Upper lobe of right lung (tissue), 1 donor: Measurements from ENCODE around the gene PRRC2A. TPM values are rescaled to one million over a fixed set of nuclear protein-coding genes. Genes with fewer than 3 reads are reported as not detected.
A peak's percentile ranks its signal among the peaks of the same experiment; 100 is the strongest.

Experiments
- ATAC-seq: fragments of 200-7000 bp; cut with Tn5 transposase; one replicate; pipeline ENCODE4 v1.9.1; 2020; ENCODE audit warnings: mild to moderate bottlenecking, moderate library complexity
- DNase-seq: peaks from one replicate; pipeline ENCODE4 v3.0.0-alpha.2; 2020
- H3K27ac ChIP-seq: fragments of 200-600 bp; one replicate; pipeline ENCODE4 v1.8.0; 2022
- H3K27me3 ChIP-seq: fragments of 200-600 bp; one replicate; pipeline ENCODE4 v1.8.0; 2022; ENCODE audit warnings: mild to moderate bottlenecking
- H3K36me3 ChIP-seq: fragments of 200-600 bp; one replicate; pipeline ENCODE4 v1.8.0; 2022
- H3K4me1 ChIP-seq: fragments of 200-600 bp; one replicate; pipeline ENCODE4 v1.8.0; 2022
- H3K4me3 ChIP-seq: fragments of 200-600 bp; one replicate; pipeline ENCODE4 v1.8.0; 2022; ENCODE audit warnings: mild to moderate bottlenecking
- H3K9me3 ChIP-seq: fragments of 200-600 bp; one replicate; pipeline ENCODE4 v1.8.0; 2022
- intact Hi-C: fragments of 100-400 bp; cut with DNase I; formaldehyde crosslinking; loops from one replicate; pipeline ENCODE4 v1.11.0; 2022
- total RNA-seq: library from RNA; stranded (reverse); fragmentation: NEBNext Ultra II Directional; extraction: Animal tissue kit (Norgen Biotek cat#: 25700); gene quantifications from one replicate; pipeline ENCODE4 v1.2.1, GENCODE V29; 2021
- TF ChIP-seq, protein P1 (sequence below): fragments of 200-600 bp; IDR thresholded peaks from one replicate; pipeline ENCODE4 v1.8.0; 2022; ENCODE audit warnings: antibody characterized with exemption
- donor health status: DM: no; HTN: yes; CAD: no; lungs with severe emphysema.

The PRRC2A gene
- total RNA-seq, 1 donor from 2014 or later = 138 TPM

- no peak for ATAC-seq
Measured at GRCh38 chr6:31642798-31643570, 22.5 kb downstream of the PRRC2A start.

GRCh38 chr6:31643818-31644454 lies 23.4 kb downstream of the PRRC2A start:
- Histone ChIP-seq H3K27ac (no peak overlapping the region), H3K4me1 (no peaks in the 10 kb centered on the region), H3K4me3 (no peak overlapping the region), H3K9me3 (no peaks in the 10 kb centered on the region), H3K36me3 (peaks cover 100% of the 10 kb centered on the region), H3K27me3 (no peaks in the 10 kb centered on the region)
- TF ChIP-seq, protein P1, sequence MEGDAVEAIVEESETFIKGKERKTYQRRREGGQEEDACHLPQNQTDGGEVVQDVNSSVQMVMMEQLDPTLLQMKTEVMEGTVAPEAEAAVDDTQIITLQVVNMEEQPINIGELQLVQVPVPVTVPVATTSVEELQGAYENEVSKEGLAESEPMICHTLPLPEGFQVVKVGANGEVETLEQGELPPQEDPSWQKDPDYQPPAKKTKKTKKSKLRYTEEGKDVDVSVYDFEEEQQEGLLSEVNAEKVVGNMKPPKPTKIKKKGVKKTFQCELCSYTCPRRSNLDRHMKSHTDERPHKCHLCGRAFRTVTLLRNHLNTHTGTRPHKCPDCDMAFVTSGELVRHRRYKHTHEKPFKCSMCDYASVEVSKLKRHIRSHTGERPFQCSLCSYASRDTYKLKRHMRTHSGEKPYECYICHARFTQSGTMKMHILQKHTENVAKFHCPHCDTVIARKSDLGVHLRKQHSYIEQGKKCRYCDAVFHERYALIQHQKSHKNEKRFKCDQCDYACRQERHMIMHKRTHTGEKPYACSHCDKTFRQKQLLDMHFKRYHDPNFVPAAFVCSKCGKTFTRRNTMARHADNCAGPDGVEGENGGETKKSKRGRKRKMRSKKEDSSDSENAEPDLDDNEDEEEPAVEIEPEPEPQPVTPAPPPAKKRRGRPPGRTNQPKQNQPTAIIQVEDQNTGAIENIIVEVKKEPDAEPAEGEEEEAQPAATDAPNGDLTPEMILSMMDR = no peak
- intact Hi-C loops = no loop called here
- DNase-seq (no peak), ATAC-seq (no peak)

More at GRCh38 chr6:31642798-31643570, 22.5 kb downstream of the PRRC2A start:
- intact Hi-C loops = no loop called here
- DNase-seq = no peak
- Histone ChIP-seq H3K4me3 (no peak overlapping the region), H3K36me3 (peaks cover 98% of the 10 kb centered on the region), H3K9me3 (no peaks in the 10 kb centered on the region), H3K27me3 (no peaks in the 10 kb centered on the region), H3K27ac (no peak overlapping the region), H3K4me1 (no peaks in the 10 kb centered on the region)
- TF ChIP-seq, protein P1 = no peak

GRCh38 chr6:31645325-31645724 lies 24.8 kb downstream of the PRRC2A start:
- Histone ChIP-seq H3K4me1 (no peaks in the 10 kb centered on the region), H3K4me3 (no peak overlapping the region), H3K36me3 (peaks cover 99% of the 10 kb centered on the region), H3K27ac (no peak overlapping the region), H3K9me3 (no peaks in the 10 kb centered on the region), H3K27me3 (no peaks in the 10 kb centered on the region)
- intact Hi-C loops = no loop called here
- no peak for DNase-seq
- ATAC-seq = no peak
- TF ChIP-seq, protein P1 = no peak

DNA sequence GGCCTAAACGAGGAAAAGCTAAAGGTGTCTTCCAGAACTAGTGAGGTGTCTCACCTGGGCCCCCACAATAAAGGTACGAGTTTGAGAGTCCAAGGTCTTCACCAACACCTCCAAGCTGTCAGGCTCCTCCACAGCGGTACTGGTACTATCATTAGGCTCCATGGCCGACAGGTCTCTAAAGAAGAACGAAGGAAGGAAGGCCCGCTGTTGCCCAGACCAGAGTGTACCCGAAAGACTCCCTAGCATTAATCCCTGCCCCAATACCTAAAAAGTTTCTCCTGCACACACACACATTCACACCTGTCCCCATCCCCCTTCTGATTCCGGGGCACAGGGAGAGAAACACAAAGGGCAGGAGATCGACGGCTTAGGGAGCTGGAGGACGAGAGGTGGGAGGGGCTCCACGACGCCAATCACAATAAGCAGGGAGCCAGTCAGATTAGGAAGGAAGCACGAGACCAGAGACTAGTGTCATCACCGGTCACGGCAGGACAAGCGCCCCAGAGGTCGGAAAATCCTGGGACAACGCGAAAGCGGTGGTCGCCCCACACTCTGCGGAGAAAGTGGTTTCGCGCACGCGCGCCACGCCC lies 31.2 kb downstream of the PRRC2A start:
- Histone ChIP-seq H3K4me3 (peak overlapping the region; percentile 76), H3K27me3 (no peaks in the 10 kb centered on the region), H3K27ac (peak overlapping the region; percentile 96), H3K36me3 (peaks cover 45% of the 10 kb centered on the region), H3K9me3 (no peaks in the 10 kb centered on the region), H3K4me1 (peaks cover 12% of the 10 kb centered on the region)
- intact Hi-C loops = no loop called here
- ATAC-seq (peak; percentile 78), DNase-seq (no peak)
- TF ChIP-seq, protein P1 = no peak

DNA sequence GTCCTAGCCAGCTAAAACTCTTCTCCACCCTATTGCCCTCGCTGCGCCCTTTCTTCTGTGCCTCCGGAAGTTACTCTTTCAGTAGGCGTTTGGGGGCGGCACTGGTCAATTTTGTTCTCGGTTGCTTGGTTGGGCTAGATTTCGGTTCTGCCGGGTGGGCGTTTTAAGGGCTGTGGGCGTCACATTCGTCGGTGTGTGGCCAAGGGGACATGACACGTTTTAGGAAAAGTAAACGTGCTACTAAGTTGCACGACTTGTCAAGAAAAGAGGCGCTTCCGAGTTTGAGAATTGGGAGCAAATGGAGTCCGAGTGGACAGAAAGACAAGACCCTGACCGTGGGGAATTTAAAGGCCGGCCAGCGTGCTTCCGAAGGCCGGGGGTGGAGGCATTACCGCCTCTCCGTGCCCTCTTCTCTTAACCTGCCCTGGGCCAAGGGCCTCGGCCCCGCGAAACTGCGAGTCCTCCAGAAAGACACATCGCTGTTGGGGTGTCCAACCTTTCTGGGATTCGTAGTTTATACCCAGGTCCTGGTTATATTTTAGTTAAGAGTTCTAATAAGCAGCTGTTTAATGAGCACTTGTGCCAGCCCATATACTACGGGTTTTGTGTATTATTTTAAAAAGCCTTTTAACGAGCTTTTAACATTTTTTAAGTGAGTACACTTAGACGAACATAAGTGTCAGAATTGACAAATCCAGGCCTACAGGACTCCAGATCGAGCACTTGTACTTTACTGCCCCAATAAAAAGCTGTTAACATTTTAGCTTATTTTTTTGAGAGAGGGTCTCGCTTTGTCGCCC lies 32.6 kb downstream of the PRRC2A start:
- Histone ChIP-seq H3K27ac (peak overlapping the region; percentile 96), H3K9me3 (no peaks in the 10 kb centered on the region), H3K4me1 (peaks cover 22% of the 10 kb centered on the region), H3K27me3 (no peaks in the 10 kb centered on the region), H3K36me3 (peaks cover 44% of the 10 kb centered on the region), H3K4me3 (peak overlapping the region; percentile 76)
- intact Hi-C loops = no loop called here
- peak; percentile 90 for DNase-seq
- peak; percentile 78 for ATAC-seq
- TF ChIP-seq, protein P1 = peak; percentile 18
